Astrocyte (in vitro differentiated cells and primary cell): ENCODE data around the gene IL1RAP. TPM values are rescaled to one million over a fixed set of nuclear protein-coding genes. Genes with fewer than 3 reads are reported as not detected.

Experiments
- DNase-seq: peaks from one replicate; pipeline ENCODE4 v3.0.0-alpha.2; 2010; ENCODE audit warnings: low read depth
- FAIRE-seq: peaks from 2 replicates; lab custom pipeline; 2011; peaks lifted over from hg19 to GRCh38; lab: Jason Lieb, UNC
- H2AFZ ChIP-seq: 2 replicates; pipeline ENCODE4 v1.6.0; 2012; ENCODE audit warnings: low read depth, low read length, inconsistent platforms
- H3K27ac ChIP-seq: 2 replicates; pipeline ENCODE4 v1.5.1; 2011; ENCODE audit warnings: low read depth, low read length, inconsistent platforms
- H3K27me3 ChIP-seq: 2 replicates; pipeline ENCODE4 v1.6.0; 2011; ENCODE audit warnings: low read length, inconsistent platforms; ENCODE audit not compliant: insufficient read depth
- H3K36me3 ChIP-seq: 2 replicates; pipeline ENCODE4 v1.5.1; 2011; ENCODE audit warnings: low read length, inconsistent platforms; ENCODE audit not compliant: insufficient read depth
- H3K4me1 ChIP-seq: 2 replicates; pipeline ENCODE4 v1.5.1; 2011; ENCODE audit warnings: low read length, inconsistent platforms; ENCODE audit not compliant: insufficient read depth
- H3K4me2 ChIP-seq: 2 replicates; pipeline ENCODE4 v1.6.0; 2012; ENCODE audit warnings: low read length, inconsistent platforms
- H3K4me3 ChIP-seq: 2 replicates; pipeline ENCODE4 v1.5.1; 2011; ENCODE audit warnings: low read depth, mild to moderate bottlenecking, low read length, inconsistent platforms; ENCODE audit not compliant: insufficient read depth
- H3K79me2 ChIP-seq: 2 replicates; pipeline ENCODE4 v1.6.0; 2012; ENCODE audit warnings: mild to moderate bottlenecking, low read length, inconsistent platforms; ENCODE audit not compliant: insufficient read depth
- H3K9ac ChIP-seq: 2 replicates; pipeline ENCODE4 v1.6.0; 2012; ENCODE audit warnings: mild to moderate bottlenecking, low read length, inconsistent platforms
- H3K9me3 ChIP-seq: 2 replicates; pipeline ENCODE4 v1.5.1; 2012; ENCODE audit warnings: low read depth, mild to moderate bottlenecking, low read length, inconsistent platforms; ENCODE audit not compliant: insufficient read depth
- H4K20me1 ChIP-seq: 2 replicates; pipeline ENCODE4 v1.6.0; 2012; ENCODE audit warnings: low read length, inconsistent platforms; ENCODE audit not compliant: insufficient read depth
- H3K27ac Mint-ChIP-seq: one replicate; pipeline ENCODE4 v1.8.0; 2021; ENCODE audit warnings: mild to moderate bottlenecking, mixed read lengths; ENCODE audit not compliant: unreplicated experiment
- H3K27me3 Mint-ChIP-seq: one replicate; pipeline ENCODE4 v1.8.0; 2021; ENCODE audit warnings: low read depth, mixed read lengths; ENCODE audit not compliant: unreplicated experiment
- H3K36me3 Mint-ChIP-seq: one replicate; pipeline ENCODE4 v1.8.0; 2021; ENCODE audit warnings: low read depth, mixed read lengths; ENCODE audit not compliant: unreplicated experiment
- H3K4me1 Mint-ChIP-seq: one replicate; pipeline ENCODE4 v1.8.0; 2021; ENCODE audit warnings: low read depth, mixed read lengths; ENCODE audit not compliant: unreplicated experiment
- H3K4me3 Mint-ChIP-seq: one replicate; pipeline ENCODE4 v1.8.0; 2021; ENCODE audit warnings: mild to moderate bottlenecking, moderate library complexity, mixed read lengths; ENCODE audit not compliant: unreplicated experiment
- H3K9me3 Mint-ChIP-seq: one replicate; pipeline ENCODE4 v1.8.0; 2021; ENCODE audit warnings: mild to moderate bottlenecking, mixed read lengths; ENCODE audit not compliant: unreplicated experiment
- EZH2 ChIP-seq: IDR thresholded peaks from 2 replicates; pipeline ENCODE4 v1.6.1; 2012; ENCODE audit warnings: mild to moderate bottlenecking, low read length, inconsistent platforms; ENCODE audit not compliant: insufficient read depth
- total RNA-seq: library from RNA; stranded (reverse); gene quantifications from 2 replicates; pipeline ENCODE4 v1.2.1, GENCODE V29; 2021
- TF ChIP-seq, protein P1 (sequence below): IDR thresholded peaks from 2 replicates; pipeline ENCODE4 v1.5.1; 2011; ENCODE audit warnings: low read depth, mild to moderate bottlenecking, inconsistent platforms, low read length, moderate library complexity; ENCODE audit not compliant: insufficient read depth

Gene IL1RAP
- total RNA-seq, 1 donor from 2014 or later, result 19.4 TPM

DNA sequence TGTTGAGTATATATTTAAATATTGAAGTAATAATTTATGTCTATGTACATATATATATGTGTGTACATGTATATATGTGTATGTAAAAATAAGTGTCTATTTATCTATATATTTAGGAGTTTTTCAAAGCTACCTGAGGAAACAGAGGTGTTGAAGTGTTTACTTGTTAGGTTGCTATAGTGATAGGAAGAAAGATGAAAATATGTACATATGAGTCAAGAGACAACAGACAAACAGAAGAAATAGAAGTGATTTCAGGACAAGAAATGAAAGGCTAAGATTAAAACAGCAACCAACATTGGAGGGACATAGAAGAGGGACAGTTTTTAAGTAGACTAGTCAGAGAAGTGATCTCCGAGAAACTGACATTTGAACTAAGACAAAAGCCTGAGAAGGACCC, 11.1 kb downstream of the IL1RAP start:
- H3K9ac ChIP-seq, result no peak overlapping the region
- FAIRE-seq, result no peak
- no peaks in the 10 kb centered on the region for H4K20me1 ChIP-seq
- H2AFZ ChIP-seq, result no peak overlapping the region
- Mint-ChIP-seq H3K36me3 (no peaks in the 10 kb centered on the region), H3K27me3 (no peaks in the 10 kb centered on the region), H3K4me3 (no peak overlapping the region), H3K9me3 (no peaks in the 10 kb centered on the region), H3K4me1 (no peaks in the 10 kb centered on the region), H3K27ac (no peak overlapping the region)
- H3K4me1 ChIP-seq, result no peaks in the 10 kb centered on the region
- H3K4me3 ChIP-seq, result no peak overlapping the region
- H3K36me3 ChIP-seq, result no peaks in the 10 kb centered on the region
- H3K79me2 ChIP-seq, result peaks cover 6% of the 10 kb centered on the region
- TF ChIP-seq, protein P1, sequence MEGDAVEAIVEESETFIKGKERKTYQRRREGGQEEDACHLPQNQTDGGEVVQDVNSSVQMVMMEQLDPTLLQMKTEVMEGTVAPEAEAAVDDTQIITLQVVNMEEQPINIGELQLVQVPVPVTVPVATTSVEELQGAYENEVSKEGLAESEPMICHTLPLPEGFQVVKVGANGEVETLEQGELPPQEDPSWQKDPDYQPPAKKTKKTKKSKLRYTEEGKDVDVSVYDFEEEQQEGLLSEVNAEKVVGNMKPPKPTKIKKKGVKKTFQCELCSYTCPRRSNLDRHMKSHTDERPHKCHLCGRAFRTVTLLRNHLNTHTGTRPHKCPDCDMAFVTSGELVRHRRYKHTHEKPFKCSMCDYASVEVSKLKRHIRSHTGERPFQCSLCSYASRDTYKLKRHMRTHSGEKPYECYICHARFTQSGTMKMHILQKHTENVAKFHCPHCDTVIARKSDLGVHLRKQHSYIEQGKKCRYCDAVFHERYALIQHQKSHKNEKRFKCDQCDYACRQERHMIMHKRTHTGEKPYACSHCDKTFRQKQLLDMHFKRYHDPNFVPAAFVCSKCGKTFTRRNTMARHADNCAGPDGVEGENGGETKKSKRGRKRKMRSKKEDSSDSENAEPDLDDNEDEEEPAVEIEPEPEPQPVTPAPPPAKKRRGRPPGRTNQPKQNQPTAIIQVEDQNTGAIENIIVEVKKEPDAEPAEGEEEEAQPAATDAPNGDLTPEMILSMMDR, result no peak
- TF ChIP-seq EZH2, result no peak
- no peak overlapping the region for H3K27ac ChIP-seq
- DNase-seq, result no peak
- no peaks in the 10 kb centered on the region for H3K9me3 ChIP-seq
- H3K27me3 ChIP-seq, result no peaks in the 10 kb centered on the region
- H3K4me2 ChIP-seq, result no peak overlapping the region

DNA sequence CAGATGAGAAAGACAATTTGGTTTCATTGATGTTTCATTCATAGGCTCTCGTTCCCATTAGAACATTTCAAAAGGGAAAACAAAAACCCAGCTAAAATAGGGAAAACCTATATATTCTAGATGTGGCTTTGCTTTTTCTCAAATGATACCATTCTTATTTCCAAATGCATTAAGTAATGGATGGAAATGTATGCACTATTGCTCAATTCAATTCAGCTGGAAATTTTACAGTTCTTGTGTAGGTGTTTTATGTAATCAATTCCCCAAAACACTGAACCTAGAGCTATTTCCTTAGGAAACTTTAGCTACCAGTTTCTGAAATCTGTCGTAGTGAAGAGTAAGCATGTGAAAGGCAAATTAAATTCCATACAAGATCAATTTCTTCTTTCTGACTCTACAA, 11.7 kb downstream of the IL1RAP start:
- Histone ChIP-seq H2AFZ (no peak overlapping the region), H3K36me3 (no peaks in the 10 kb centered on the region), H3K9ac (no peak overlapping the region), H3K4me3 (no peak overlapping the region), H3K4me2 (no peak overlapping the region), H3K4me1 (no peaks in the 10 kb centered on the region), H3K9me3 (no peaks in the 10 kb centered on the region), H3K27ac (no peak overlapping the region), H4K20me1 (no peaks in the 10 kb centered on the region), H3K79me2 (peaks cover 6% of the 10 kb centered on the region), H3K27me3 (no peaks in the 10 kb centered on the region)
- FAIRE-seq, result no peak
- Mint-ChIP-seq H3K27me3 (no peaks in the 10 kb centered on the region), H3K4me1 (no peaks in the 10 kb centered on the region), H3K4me3 (no peak overlapping the region), H3K27ac (no peak overlapping the region), H3K9me3 (no peaks in the 10 kb centered on the region), H3K36me3 (no peaks in the 10 kb centered on the region)
- TF ChIP-seq EZH2, result no peak
- TF ChIP-seq, protein P1, result no peak
- DNase-seq, result no peak

DNA sequence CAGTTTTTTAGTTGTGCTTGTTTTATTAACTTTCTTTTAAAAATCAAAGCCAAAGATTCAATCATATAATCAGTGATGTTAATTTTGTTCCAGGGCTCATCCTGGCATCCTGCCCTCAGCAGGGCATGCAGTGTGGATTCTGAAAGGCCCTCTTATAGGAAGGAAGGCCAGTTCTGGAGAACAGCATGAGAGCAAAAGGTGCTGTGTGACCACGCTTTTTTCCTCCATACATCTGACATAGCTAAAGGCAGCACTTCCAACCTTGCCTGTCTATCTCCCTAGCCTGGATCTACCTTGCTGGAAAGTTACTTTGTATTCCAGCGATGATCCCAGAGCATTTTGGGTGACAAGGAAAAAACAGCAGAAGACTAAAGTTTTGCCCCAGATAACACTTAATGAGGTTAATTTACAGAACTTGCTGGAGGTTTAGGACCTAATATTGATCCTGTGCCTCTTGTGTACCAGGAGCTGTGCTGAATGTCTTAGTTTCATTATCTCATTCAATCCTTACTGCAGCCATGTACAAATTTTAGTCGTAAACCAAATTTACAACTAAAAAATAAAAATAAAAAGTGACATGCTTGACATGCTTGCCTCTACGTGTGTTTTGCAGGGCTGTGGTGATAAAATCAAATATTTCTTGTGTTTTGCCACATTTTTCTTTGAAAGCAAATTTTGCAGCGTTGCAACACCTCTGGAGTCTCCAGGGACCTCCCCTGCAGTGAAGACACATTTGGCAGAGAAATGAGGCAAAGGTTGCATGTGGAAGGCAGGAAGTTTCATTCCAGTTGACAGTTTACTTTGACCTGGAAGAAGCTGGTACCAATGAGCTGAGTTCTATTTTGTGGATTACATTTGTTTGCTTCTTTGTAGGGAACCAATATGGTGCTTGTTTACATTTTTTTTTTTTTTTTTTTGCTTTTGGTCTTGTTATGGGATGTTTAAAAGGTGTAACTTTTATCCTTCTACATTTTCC, 13.2 kb downstream of the IL1RAP start:
- no peaks in the 10 kb centered on the region for H4K20me1 ChIP-seq
- no peak overlapping the region for H3K4me3 ChIP-seq
- DNase-seq (no peak), FAIRE-seq (peak; percentile 37)
- TF ChIP-seq EZH2, result no peak
- H3K9me3 Mint-ChIP-seq, result no peaks in the 10 kb centered on the region
- H2AFZ ChIP-seq, result no peak overlapping the region
- H3K4me1 Mint-ChIP-seq, result no peaks in the 10 kb centered on the region
- H3K27me3 ChIP-seq, result no peaks in the 10 kb centered on the region
- no peak overlapping the region for H3K4me3 Mint-ChIP-seq
- H3K27ac ChIP-seq, result no peak overlapping the region
- H3K9me3 ChIP-seq, result no peaks in the 10 kb centered on the region
- H3K36me3 ChIP-seq, result no peaks in the 10 kb centered on the region
- no peak overlapping the region for H3K4me2 ChIP-seq
- peaks cover 6% of the 10 kb centered on the region for H3K79me2 ChIP-seq
- H3K36me3 Mint-ChIP-seq, result no peaks in the 10 kb centered on the region
- H3K27ac Mint-ChIP-seq, result no peak overlapping the region
- no peak overlapping the region for H3K9ac ChIP-seq
- no peaks in the 10 kb centered on the region for H3K27me3 Mint-ChIP-seq
- H3K4me1 ChIP-seq, result no peaks in the 10 kb centered on the region
